ENCODE measurements around the gene ADH7. TPM values are rescaled to one million over a fixed set of nuclear protein-coding genes. Genes with fewer than 3 reads are reported as not detected.

ADH7 gene
- total and polyA plus RNA-seq, 9 of the 15 experiments (the other 6 are each of a cell fraction or from before 2014, with no cell fraction given) = not detected

- no peak for TF ChIP-seq MGA (IDR thresholded peaks at IDR 0.05)
- no peak for TF ChIP-seq ZC3H8 (IDR thresholded peaks at IDR 0.05)
- no peak for TF ChIP-seq FOXA1 (IDR thresholded peaks at IDR 0.05; ENCODE audit: borderline replicate concordance)
These were observed 48.5 kb upstream of the ADH7 start (continued) for GRCh38 chr4:99483636-99484035.
